22Rv1 (cell line): ENCODE data around the gene CHPF.

ENCODE experiments used
- ZFX ChIP-seq: fragments of 450-650 bp; IDR thresholded peaks from 2 replicates; pipeline ENCODE4 v1.6.1; 2017; ENCODE audit warnings: antibody characterized with exemption, borderline replicate concordance
- TF ChIP-seq, protein P1 (sequence below): fragments of 450-650 bp; IDR thresholded peaks from 2 replicates; pipeline ENCODE4 v1.5.1; 2017; ENCODE audit warnings: mild to moderate bottlenecking

- TF ChIP-seq, protein P1, sequence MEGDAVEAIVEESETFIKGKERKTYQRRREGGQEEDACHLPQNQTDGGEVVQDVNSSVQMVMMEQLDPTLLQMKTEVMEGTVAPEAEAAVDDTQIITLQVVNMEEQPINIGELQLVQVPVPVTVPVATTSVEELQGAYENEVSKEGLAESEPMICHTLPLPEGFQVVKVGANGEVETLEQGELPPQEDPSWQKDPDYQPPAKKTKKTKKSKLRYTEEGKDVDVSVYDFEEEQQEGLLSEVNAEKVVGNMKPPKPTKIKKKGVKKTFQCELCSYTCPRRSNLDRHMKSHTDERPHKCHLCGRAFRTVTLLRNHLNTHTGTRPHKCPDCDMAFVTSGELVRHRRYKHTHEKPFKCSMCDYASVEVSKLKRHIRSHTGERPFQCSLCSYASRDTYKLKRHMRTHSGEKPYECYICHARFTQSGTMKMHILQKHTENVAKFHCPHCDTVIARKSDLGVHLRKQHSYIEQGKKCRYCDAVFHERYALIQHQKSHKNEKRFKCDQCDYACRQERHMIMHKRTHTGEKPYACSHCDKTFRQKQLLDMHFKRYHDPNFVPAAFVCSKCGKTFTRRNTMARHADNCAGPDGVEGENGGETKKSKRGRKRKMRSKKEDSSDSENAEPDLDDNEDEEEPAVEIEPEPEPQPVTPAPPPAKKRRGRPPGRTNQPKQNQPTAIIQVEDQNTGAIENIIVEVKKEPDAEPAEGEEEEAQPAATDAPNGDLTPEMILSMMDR = no peak
- TF ChIP-seq ZFX = no peak
Observed at GRCh38 chr2:219523031-219523671, 20.5 kb downstream of the CHPF start.
